DND-41 (cell line): ENCODE data around the gene SLC27A2.

ENCODE experiments used
- EZH2 ChIP-seq: IDR thresholded peaks from 3 replicates; pipeline ENCODE4 v1.6.1; 2012; ENCODE audit warnings: borderline replicate concordance, low read depth, mild to moderate bottlenecking, moderate library complexity, low read length, inconsistent platforms; ENCODE audit not compliant: severe bottlenecking
- TF ChIP-seq, protein P1 (sequence below): IDR thresholded peaks from 2 replicates; pipeline ENCODE4 v1.5.1; 2012; ENCODE audit warnings: borderline replicate concordance, low read length, moderate library complexity, mild to moderate bottlenecking; ENCODE audit not compliant: poor library complexity, severe bottlenecking; ENCODE audit errors: extremely low read depth

DNA sequence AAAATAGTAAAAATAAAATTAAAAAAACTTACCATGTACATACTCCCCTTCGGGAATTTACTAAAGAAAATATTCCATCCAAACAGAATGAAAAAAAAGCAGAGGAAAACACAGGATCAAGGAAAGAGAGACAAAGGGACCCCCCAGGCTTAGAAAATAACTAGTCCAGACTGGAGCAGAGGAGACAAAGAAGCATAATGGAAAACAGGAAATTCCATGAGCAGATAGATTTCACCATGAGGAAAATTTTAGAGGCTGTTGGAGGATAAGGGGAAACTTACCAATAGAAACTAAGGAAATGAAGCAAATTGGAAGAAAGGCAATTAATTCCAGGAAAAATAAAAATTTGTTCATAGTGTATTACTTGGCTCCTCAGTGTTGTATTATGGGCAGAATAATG is 36.7 kb downstream of the SLC27A2 start:
- TF ChIP-seq, protein P1, sequence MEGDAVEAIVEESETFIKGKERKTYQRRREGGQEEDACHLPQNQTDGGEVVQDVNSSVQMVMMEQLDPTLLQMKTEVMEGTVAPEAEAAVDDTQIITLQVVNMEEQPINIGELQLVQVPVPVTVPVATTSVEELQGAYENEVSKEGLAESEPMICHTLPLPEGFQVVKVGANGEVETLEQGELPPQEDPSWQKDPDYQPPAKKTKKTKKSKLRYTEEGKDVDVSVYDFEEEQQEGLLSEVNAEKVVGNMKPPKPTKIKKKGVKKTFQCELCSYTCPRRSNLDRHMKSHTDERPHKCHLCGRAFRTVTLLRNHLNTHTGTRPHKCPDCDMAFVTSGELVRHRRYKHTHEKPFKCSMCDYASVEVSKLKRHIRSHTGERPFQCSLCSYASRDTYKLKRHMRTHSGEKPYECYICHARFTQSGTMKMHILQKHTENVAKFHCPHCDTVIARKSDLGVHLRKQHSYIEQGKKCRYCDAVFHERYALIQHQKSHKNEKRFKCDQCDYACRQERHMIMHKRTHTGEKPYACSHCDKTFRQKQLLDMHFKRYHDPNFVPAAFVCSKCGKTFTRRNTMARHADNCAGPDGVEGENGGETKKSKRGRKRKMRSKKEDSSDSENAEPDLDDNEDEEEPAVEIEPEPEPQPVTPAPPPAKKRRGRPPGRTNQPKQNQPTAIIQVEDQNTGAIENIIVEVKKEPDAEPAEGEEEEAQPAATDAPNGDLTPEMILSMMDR, result no peak
- TF ChIP-seq EZH2, result no peak
